Mucosa of descending colon (tissue), 3 donors: ENCODE data around the gene LMF1. TPM values are rescaled to one million over a fixed set of nuclear protein-coding genes. Genes with fewer than 3 reads are reported as not detected.

Source experiments
- ATAC-seq: fragments of 200-7000 bp; cut with Tn5 transposase; one replicate; pipeline ENCODE4 v1.9.1; 2020; ENCODE audit warnings: mild to moderate bottlenecking, moderate library complexity
- DNase-seq, 3 donors: peaks; one replicate each; pipeline ENCODE4 v3.0.0-alpha.2; 2020
- H3K36me3 ChIP-seq: fragments of 200-600 bp; one replicate; pipeline ENCODE4 v1.8.0; 2021; ENCODE audit warnings: low read depth, mild to moderate bottlenecking
- H3K4me1 ChIP-seq: fragments of 200-600 bp; one replicate; pipeline ENCODE4 v1.8.0; 2021; ENCODE audit warnings: low read depth, mild to moderate bottlenecking
- H3K4me3 ChIP-seq: fragments of 200-600 bp; one replicate; pipeline ENCODE4 v1.8.0; 2021; ENCODE audit warnings: mild to moderate bottlenecking
- H3K9me3 ChIP-seq: fragments of 200-600 bp; one replicate; pipeline ENCODE4 v1.8.0; 2021; ENCODE audit warnings: mild to moderate bottlenecking
- CTCF ChIP-seq: fragments of 200-600 bp; IDR thresholded peaks from one replicate; pipeline ENCODE4 v1.8.0; 2022; ENCODE audit warnings: antibody characterized with exemption, mild to moderate bottlenecking
- intact Hi-C, 2 donors: fragments of 100-400 bp; cut with DNase I in 1 of 2; cut with micrococcal nuclease in 1 of 2; formaldehyde crosslinking; loops; one replicate each; pipeline versions ENCODE4 v1.11.0 to v1.11.1; 2022; cut with DNase I, micrococcal nuclease
- total RNA-seq, 3 donors: library from RNA; stranded (reverse); fragmentation: NEBNext Ultra II Directional in 2 of 3; extraction: Animal tissue kit (Norgen Biotek cat#: 25700) in 2 of 3; gene quantifications; one replicate each; pipeline versions ENCODE4 v1.2.1 to v1.2.4, GENCODE V29; 2021 to 2023
- donor health status: DM: no; HTN: no; CAD: no; lungs with moderate emphysema.
- donor health status: DM: no; HTN: no; CAD: no.
- donor health status: DM: no; HTN: yes; CAD: no.

The LMF1 gene
- total RNA-seq, 3 donors from 2014 or later = 16.4 to 26.5 (median 25.1) TPM

DNA sequence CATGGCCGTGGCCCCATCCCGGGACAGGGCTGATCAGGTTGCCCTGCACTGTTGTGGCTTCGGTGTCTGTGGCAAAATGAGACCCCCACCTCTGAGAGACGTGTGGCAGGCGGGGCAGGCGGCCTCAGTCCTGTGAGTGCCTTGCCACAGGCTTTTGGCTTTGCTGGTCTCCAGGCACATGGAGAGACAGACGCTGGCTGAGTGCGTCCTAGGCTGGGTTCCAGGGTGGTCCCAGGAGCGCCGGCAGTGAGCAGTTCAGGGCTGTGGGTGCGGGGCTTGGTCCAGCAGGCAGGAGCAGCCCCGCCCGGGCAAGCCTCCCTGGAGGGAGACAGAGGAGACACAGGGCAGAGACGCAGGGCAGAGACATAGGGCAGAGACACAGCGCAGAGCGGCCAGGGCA lies 40.0 kb upstream of the LMF1 start:
- Histone ChIP-seq H3K4me1 (no peaks in the 10 kb centered on the region), H3K9me3 (no peaks in the 10 kb centered on the region), H3K36me3 (no peaks in the 10 kb centered on the region), H3K4me3 (no peak overlapping the region)
- no peak for DNase-seq
- no peak for TF ChIP-seq CTCF
- ATAC-seq = no peak
- intact Hi-C loops = no loop called here

DNA sequence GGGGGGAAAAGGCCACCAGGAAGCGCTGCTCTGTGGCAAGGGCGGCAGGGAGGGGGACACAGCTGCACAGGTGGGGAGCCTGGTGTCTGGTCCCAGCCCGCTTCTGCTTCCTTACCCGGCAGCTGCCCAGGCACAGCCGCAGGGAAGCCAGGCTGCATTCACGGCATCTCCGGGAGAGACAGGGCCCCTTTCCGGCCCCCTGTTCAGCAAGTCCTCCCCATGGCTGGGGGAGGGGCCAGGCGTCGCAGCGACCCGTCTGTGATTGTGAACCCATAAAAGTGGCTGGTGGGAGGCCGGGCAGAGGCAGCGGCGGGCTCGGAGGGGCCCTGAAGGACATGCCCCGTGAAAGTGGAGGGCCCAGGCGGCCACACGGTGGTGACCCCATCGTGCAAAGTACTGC lies 39.5 kb upstream of the LMF1 start:
- DNase-seq (no peak), ATAC-seq (no peak)
- H3K36me3 ChIP-seq = no peaks in the 10 kb centered on the region
- no peak for TF ChIP-seq CTCF
- no peaks in the 10 kb centered on the region for H3K4me1 ChIP-seq
- no peak overlapping the region for H3K4me3 ChIP-seq
- H3K9me3 ChIP-seq = no peaks in the 10 kb centered on the region
- intact Hi-C loops = no loop called here

DNA sequence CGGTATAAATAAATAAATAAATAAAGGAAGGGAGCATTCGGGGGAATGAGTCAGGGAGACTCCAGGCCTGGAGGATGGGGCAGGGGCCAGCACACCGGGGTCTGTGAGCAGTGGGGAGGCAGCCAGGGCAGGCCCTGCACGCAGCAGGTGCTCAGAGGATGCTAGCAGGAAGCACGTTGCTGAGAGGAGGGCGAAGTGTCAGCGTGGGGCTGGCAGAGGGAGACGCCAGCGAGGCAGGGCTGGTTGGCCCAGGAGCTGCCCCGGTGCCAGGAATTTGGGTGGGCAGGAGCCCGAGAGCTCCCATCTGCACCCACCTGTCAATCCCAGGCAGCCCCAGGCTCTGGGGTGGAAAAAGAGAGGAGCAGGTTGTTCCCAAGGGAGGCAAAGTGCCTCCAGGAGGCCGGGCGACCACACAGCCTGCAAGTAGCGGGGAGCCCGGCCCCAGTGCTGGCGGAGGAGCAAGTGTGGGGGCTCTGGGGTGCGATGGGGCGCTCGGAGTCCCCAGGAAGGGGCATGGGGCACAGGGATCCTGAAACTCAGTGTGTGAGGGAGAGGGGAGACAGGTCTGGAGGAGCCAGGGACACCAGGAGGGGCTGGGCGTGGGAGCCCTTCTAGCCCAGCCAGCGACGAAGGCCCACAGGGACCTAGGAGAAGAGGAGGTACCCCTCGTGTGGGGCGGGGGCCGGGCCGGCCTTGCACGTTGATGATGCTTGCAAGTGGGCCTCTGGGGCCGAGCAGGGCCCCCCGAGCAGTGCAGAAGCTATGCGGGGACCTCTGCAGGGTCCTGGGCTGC lies 38.8 kb upstream of the LMF1 start:
- no peak overlapping the region for H3K4me3 ChIP-seq
- H3K36me3 ChIP-seq = no peaks in the 10 kb centered on the region
- intact Hi-C loops = no loop called here
- no peaks in the 10 kb centered on the region for H3K9me3 ChIP-seq
- H3K4me1 ChIP-seq = no peaks in the 10 kb centered on the region
- DNase-seq = no peak
- no peak for ATAC-seq
- no peak for TF ChIP-seq CTCF

DNA sequence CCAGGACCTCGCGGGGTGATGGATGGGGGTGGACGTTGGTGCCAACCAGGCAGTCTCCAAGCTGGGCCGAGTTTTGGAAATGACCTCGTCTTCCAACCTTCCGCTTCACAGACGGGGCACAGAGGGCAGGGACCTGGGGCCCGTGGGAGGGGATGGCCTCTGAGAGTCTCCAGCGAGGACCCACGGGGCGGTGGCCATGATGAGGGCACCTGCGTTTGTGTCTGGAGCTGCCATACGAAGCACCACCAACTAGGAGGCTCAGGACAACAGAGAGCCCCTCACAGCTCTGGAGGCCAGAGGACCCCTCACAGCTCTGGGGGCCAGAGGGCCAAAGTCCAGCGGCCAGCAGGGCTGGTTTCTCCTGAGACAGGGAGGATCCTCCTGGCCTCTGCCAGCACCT lies 37.3 kb upstream of the LMF1 start:
- Histone ChIP-seq H3K9me3 (no peaks in the 10 kb centered on the region), H3K4me3 (no peak overlapping the region), H3K36me3 (no peaks in the 10 kb centered on the region), H3K4me1 (no peaks in the 10 kb centered on the region)
- intact Hi-C loops = no loop called here
- TF ChIP-seq CTCF = no peak
- no peak for ATAC-seq
- no peak for DNase-seq

DNA sequence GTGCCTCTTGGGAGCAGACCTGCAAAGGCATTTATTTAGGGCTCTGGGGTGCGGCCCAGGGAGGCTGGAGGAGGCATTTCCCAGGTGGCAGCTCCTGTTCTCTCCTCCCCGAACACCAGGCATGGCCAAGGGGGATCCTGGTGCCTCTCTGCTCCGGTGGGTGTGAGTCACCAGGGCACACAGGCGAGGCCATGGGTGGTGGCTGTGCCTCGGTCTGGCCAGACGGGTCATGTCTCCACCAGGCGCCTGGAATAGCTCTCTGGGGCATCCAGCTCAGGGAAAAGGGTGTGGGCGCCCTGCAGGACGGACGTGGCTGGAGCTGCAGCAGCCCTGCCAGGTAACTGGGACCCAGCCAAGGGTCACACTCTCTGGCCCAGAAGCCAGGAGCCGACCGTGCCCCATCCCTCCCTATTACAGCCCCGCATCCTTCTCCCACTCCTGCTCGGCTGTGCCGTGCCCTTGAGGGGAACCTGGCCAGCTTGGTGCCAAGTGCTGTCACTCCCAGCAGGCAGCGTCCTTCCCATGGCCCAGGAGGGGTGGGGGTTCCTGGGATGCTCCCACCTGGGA lies 36.6 kb upstream of the LMF1 start:
- no peak for DNase-seq
- H3K9me3 ChIP-seq = no peaks in the 10 kb centered on the region
- intact Hi-C loops = no loop called here
- no peak for ATAC-seq
- H3K4me3 ChIP-seq = no peak overlapping the region
- no peak for TF ChIP-seq CTCF
- H3K4me1 ChIP-seq = no peaks in the 10 kb centered on the region
- H3K36me3 ChIP-seq = no peaks in the 10 kb centered on the region
